ENCODE data around the gene MAP4K5. TPM values are rescaled to one million over a fixed set of nuclear protein-coding genes. Genes with fewer than 3 reads are reported as not detected.

MAP4K5 gene
- total RNA-seq, 4 donors from 2014 or later: 216 to 288 (median 279) TPM

DNA sequence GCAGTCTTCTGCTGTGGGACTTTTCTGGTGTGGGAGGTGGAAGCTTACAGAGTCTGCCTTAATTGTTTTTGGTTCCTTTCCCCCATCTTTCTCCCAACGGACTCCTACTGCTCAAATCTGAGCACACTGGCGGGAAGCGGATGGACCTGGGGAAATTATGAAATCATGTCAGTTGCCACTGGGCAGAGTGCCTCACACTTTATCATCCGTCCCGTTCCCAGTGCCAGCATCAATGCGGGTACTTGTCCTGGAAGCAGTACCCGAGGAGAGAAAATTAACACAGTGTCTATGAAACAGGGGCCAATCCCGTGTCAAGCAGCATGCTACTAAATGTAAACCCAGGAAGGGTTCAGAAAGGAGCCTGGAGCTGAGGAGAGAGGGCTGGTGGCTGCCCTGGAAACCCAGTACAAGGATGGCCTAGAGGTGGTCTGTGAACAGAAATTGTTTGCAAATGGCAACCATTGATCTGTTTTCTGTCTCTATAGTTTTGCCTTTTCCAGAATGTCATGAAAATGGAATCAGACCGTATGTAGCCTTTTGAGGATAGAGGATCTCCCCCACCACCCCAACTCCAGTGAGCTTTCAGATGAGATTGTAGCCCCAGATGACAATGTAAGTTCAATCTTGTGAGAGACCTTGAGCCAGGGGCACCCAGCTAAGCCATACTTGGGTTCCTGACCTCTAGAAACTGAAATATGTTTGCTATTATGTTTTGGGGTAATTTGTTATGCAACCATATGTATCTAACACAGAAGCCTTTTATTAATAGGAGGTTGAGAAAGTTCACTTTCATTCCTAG is 134.8 kb downstream of the MAP4K5 start:
- Histone ChIP-seq H3K4me3 (peak overlapping the region; percentile 41 to 92 (median 64)), H3K27ac (peak overlapping the region in 3 of 4 donors; percentile 74 to 92 (median 80)), H3K4me1 (peaks cover 0 to 42% (median 15%) of the 10 kb centered on the region in 4 donors), H3K36me3 (peaks cover 0 to 7% (median 0%) of the 10 kb centered on the region in 3 donors), H3K27me3 (no peaks in the 10 kb centered on the region), H3K9me3 (no peaks in the 10 kb centered on the region)
- peak in 1 of 2 donors; percentile 13 for DNase-seq (ENCODE audit: low spot score in 2 of 2)
- WGBS, 2 donors: 12 to 13% methylated on average over 9 of the region's 9 CpGs
- TF ChIP-seq EP300 (IDR thresholded peaks at IDR 0.05): no peak
- TF ChIP-seq POLR2A (IDR thresholded peaks at IDR 0.05): no peak
- TF ChIP-seq, protein P1, sequence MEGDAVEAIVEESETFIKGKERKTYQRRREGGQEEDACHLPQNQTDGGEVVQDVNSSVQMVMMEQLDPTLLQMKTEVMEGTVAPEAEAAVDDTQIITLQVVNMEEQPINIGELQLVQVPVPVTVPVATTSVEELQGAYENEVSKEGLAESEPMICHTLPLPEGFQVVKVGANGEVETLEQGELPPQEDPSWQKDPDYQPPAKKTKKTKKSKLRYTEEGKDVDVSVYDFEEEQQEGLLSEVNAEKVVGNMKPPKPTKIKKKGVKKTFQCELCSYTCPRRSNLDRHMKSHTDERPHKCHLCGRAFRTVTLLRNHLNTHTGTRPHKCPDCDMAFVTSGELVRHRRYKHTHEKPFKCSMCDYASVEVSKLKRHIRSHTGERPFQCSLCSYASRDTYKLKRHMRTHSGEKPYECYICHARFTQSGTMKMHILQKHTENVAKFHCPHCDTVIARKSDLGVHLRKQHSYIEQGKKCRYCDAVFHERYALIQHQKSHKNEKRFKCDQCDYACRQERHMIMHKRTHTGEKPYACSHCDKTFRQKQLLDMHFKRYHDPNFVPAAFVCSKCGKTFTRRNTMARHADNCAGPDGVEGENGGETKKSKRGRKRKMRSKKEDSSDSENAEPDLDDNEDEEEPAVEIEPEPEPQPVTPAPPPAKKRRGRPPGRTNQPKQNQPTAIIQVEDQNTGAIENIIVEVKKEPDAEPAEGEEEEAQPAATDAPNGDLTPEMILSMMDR (IDR thresholded peaks at IDR 0.05): no peak

DNA sequence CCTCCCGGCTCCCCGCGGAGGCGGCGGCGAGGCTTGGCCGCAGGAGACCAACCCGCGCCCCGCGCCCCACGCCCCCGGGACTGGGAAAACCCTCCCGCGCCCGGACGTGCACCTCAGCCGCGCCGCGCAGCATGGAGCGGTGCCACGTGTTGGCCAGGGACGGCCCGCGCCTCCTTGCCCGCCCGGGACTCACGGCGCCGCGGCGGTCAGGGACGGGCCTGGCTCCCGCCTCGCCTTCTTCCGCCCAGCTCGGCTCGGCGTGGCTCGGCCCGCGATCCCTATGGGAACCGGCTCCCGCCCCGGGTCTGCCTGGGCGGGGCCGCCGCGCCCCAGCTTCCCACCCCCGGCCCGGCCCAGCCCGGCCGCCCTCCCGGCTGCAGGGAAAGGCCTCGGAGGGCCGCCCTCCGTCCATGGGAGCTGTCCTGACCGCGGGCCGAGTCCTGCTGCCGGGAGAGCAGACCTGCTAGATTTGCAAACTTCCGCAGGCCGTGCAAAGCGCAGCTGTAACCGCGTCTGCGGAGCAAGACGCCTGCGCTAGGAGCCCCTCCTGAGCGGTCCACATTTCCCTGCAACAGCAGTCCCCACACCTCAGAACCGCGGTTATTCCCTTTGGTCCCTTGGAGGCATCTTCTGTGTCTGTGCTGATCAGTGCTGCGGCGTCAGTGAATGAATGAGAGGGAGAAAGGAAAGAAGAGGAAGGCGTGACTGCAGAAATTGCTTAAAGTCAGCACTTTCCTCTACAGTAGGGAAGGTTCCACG is 135.6 kb downstream of the MAP4K5 start, which contains the start of gene CDKL1:
Gene CDKL1, minus strand, starts transcription at position 251 of the 759 bp plus-strand sequence. CDS start 1,013 bp downstream, outside the sequence.
- H3K4me1 ChIP-seq: peaks cover 0 to 42% (median 15%) of the 10 kb centered on the region in 4 donors
- H3K9me3 ChIP-seq: no peaks in the 10 kb centered on the region
- peak in 1 of 2 donors; percentile 17 for DNase-seq (ENCODE audit: low spot score in 2 of 2)
- no peak for TF ChIP-seq POLR2A (IDR thresholded peaks at IDR 0.05)
- TF ChIP-seq, protein P1 (IDR thresholded peaks at IDR 0.05): peak in 1 of 5 experiments; percentile 8
- peak in 1 of 2 donors; percentile 19 for TF ChIP-seq EP300 (IDR thresholded peaks at IDR 0.05)
- H3K36me3 ChIP-seq: peaks cover 0 to 14% (median 0%) of the 10 kb centered on the region in 3 donors
- H3K27ac ChIP-seq: peak within 1 kb of the TSS in 3 of 4 donors; percentile 74 to 92 (median 80)
- 1 to 2% methylated on average over 21 to 27 of the region's 77 CpGs for WGBS, 2 donors
- peak within 1 kb of the TSS; percentile 41 to 92 (median 64) for H3K4me3 ChIP-seq
- no peaks in the 10 kb centered on the region for H3K27me3 ChIP-seq

DNA sequence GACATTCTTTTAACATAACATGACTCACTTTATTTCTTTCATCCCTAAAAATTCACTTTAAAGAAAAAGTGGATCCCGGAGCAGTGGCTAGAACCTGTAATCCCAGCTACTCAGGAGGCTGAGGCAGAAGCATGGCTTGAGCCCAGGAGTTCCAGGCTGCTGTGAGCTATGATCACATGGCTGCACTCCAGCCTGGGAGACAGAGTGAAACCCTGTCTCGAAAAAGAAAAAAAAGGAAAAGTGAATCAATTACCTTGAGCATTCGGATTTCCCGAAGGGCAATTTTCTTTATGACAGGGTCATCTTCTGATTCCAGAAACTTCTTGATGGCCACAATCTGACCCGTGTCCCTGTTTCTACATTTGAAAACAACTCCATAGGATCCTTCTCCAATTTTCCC is 136.9 kb downstream of the MAP4K5 start:
- Histone ChIP-seq H3K27me3 (no peaks in the 10 kb centered on the region), H3K9me3 (no peaks in the 10 kb centered on the region), H3K4me3 (peak overlapping the region; percentile 41 to 92 (median 64)), H3K36me3 (peaks cover 0 to 24% (median 0%) of the 10 kb centered on the region in 3 donors), H3K4me1 (peaks cover 0 to 42% (median 15%) of the 10 kb centered on the region in 4 donors), H3K27ac (peak overlapping the region in 2 of 4 donors; percentile 80 to 92)
- 81 to 82% methylated on average over 5 of the region's 5 CpGs for WGBS, 2 donors
- TF ChIP-seq, protein P1 (IDR thresholded peaks at IDR 0.05): no peak
- TF ChIP-seq POLR2A (IDR thresholded peaks at IDR 0.05) (no peak), EP300 (IDR thresholded peaks at IDR 0.05) (no peak)
- peak in 1 of 2 donors; percentile 33 for DNase-seq (ENCODE audit: low spot score in 2 of 2)

DNA sequence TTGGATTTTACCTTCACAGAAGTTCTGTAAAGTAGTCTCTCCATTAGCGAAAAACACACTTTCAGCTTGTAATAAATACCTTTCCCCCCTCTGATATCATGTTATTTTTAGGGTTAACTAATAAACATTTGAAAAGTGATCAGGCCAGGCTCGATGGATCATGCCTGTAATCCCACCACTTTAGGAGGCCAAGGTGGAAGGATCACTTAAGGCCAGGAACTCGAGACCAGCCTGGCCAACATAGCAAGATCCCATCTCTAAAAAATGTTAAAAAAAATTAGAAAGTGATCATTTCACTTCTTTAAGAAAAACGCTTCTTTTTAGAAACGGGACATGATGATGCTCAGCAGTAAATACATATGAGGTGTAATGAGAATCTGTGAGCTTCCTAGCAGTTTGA is 137.7 kb downstream of the MAP4K5 start:
- H3K4me3 ChIP-seq: no peak overlapping the region
- TF ChIP-seq POLR2A (IDR thresholded peaks at IDR 0.05) (no peak), EP300 (IDR thresholded peaks at IDR 0.05) (no peak)
- TF ChIP-seq, protein P1 (IDR thresholded peaks at IDR 0.05): no peak
- H3K27me3 ChIP-seq: no peaks in the 10 kb centered on the region
- 94% methylated on average over 5 of the region's 5 CpGs for WGBS, 2 donors
- no peak for DNase-seq (ENCODE audit: low spot score in 2 of 2)
- H3K27ac ChIP-seq: no peak overlapping the region
- no peaks in the 10 kb centered on the region for H3K9me3 ChIP-seq
- peaks cover 0 to 24% (median 0%) of the 10 kb centered on the region in 3 donors for H3K36me3 ChIP-seq
- H3K4me1 ChIP-seq: peaks cover 0 to 35% (median 14%) of the 10 kb centered on the region in 4 donors
